Limb (tissue), 2 donors: ENCODE measurements around the gene TRIM39.
"Not testable (repeated sequence)": the region's sequence is repeated elsewhere in the genome, so short reads cannot be mapped to it uniquely, and the experiment has no call there.

Experiments used
- DNase-seq, 2 donors: peaks; one replicate each; pipeline ENCODE4 v3.0.0-alpha.2; 2016; ENCODE audit errors: extremely low spot score in 2 of 2

Gene TRIM39

GRCh38 chr6:30326526-30327231, at the start of gene TRIM39:
TSS of gene TRIM39 (plus strand) at chr6:30326927. CDS start at chr6:30329318, 2,391 bp downstream.
- peak; percentile 86 to 93 for DNase-seq

DNA sequence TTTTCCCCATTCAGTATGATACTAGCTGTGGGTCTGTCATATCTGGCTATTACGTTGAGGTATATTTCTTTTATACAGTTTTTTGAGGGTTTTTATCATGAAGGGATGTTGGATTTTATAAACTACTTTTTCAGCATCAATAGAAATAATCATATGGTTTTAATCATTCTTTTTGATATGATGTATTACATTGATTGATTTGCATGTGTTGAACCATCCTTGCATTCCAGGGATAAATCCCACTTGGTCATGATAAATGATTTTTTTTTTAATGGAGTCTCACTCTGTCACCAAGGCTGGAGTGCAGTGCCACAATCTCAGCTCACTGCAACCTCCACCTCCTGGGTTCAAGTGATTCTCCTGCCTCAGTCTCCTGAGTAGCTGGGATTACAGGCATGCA, 45.7 kb upstream of the TRIM39 start:
- DNase-seq = not testable (repeated sequence)

GRCh38 chr6:30282522-30282921, 44.2 kb upstream of the TRIM39 start:
- no peak for DNase-seq

DNA sequence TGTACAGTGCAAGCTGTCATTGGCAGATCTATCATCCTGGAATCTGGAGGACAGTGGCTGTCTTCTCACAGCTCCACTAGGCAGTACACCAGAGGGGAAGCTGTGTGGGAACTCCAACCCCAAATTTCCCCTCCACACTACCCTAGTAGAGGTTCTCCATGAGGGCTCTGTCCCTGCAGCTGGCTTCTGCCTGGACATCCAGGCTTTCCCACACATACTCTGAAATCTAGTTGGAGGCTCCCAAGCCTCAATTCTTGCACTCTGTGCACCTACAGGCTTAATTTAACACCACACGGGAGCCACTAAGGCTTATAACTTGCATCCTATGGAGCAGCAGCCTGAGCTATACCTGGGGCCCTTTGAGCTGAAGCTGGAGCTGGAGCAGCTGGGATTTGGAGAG, 43.0 kb upstream of the TRIM39 start:
- DNase-seq = no peak

- DNase-seq = no peak
Observed at GRCh38 chr6:30287139-30287538, 39.6 kb upstream of the TRIM39 start.

DNA sequence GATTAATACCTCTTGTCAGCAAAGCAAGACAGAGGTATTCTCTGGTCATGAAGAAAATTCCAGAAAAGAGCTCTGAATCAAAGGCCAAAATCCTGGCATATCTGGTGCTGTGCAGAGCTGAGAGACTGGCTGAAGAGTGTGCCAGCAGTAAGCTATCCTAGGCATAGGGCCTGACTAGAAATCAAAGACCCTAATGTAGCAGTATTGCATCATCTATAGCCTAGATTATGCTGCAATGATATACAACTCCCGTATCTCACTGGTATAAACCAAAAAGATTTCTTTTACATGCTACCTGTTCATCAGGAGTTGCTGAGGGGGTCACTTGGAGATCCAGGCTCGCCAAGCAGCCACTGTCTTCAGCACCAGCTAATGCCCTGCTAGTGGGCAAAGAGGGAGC, 30.9 kb upstream of the TRIM39 start:
- DNase-seq = no peak

DNA sequence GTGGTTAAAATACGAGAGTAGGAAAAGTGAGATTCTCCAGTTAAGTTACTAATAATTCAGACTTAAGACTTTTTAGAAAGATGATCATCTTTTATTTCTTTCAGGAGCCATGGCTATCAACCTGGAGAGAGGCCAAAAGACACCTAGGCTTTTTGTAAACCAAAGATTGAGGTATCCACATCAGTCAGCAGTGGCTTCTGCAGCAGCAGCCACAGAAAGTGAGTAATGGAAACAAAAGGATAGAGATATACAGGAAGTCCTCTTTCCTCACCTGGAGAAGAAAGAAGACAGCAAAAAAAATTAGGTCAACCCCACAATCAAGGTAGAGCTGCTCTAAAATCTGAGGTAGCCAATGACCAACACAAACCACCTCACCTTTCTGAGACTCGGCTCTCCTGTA, 22.7 kb upstream of the TRIM39 start:
- no peak for DNase-seq

- DNase-seq = no peak
Observed at GRCh38 chr6:30311101-30311500, 15.6 kb upstream of the TRIM39 start.

- no peak for DNase-seq
Observed at GRCh38 chr6:30311671-30312070, 15.1 kb upstream of the TRIM39 start.

DNA sequence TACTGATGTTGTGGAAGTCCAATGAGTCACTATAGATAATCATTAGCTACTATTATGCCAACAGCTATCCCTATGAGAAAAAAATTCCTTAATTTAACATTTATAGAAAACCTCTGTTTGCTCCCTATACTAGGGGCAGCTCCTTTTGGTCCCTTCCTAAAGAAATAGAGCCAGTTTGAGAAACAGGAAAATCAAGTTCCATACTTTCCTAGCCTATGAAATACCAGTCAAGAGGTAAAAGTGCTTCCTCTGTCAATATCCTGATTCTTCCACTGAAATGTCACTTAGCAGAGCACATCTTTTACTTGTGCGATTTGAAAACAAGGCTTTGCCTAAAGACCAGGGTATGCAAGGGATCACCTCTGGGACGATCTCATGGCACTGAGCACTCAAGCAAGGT, 14.5 kb upstream of the TRIM39 start:
- DNase-seq = no peak

GRCh38 chr6:30312676-30313321, 13.9 kb upstream of the TRIM39 start:
- no peak for DNase-seq

- DNase-seq = no peak
Observed at GRCh38 chr6:30315156-30315555, 11.6 kb upstream of the TRIM39 start.

- DNase-seq = no peak
Observed at GRCh38 chr6:30317913-30318589, 8.7 kb upstream of the TRIM39 start.

DNA sequence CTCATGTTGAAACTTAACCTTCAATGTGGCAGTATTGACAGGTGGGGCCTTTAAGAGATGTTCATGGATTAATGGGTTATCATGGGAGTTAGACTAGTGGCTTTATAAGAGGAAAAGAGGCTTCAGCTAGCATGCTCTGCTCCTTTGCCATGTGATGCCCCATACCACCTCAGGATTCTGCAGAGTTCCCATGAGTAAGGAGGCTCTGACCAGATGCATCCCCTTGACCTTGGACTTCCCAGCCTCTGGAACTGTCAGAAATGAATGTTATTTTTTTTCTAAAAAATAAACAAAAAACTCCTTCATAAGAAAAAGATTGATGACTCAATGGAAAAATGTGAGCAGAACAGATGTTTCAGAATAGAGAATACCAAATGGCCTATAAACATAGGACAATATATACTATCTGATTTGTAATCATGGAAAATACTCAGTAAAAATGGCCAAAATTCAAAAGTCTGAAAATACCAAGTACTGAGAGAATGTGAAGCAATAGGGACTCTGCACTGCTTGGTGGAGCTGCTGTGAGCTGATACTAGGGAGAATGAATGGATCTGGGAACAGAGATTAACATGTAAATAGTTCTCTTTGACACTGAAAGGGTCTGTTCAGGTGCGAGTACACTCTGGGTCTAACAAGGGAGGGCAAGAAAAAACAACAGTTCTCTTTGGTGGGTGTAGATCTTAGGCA, 7.4 kb upstream of the TRIM39 start:
- DNase-seq = no peak

- no peak for DNase-seq
Observed at GRCh38 chr6:30321692-30322388, 4.9 kb upstream of the TRIM39 start.

GRCh38 chr6:30322527-30323501, 3.9 kb upstream of the TRIM39 start:
- no peak for DNase-seq

DNA sequence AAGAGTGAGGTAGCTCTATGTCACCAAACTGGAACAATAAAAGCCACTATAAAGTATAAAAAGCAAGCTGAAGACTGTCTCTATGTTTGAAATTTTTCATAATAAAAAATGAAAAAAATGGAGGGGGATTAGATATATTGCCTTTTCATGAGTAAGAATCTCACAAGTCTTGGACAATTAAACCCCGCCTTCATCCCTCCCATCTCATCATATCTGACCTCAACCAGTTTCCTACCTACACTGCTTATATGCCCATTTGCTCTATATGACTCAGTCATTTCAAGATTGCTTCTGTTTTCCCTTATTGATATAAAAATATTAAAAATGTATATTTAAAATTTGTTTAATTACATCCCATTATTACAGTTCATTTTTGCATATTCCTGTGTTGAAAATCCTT, 2.9 kb upstream of the TRIM39 start:
- DNase-seq = no peak

- peak in 1 of 2 donors; percentile 24 for DNase-seq
Observed at GRCh38 chr6:30325150-30325872, 1.4 kb upstream of the TRIM39 start.

GRCh38 chr6:30325873-30326525, 728 bp upstream of the TRIM39 start:
- DNase-seq = no peak
